PC-3 (cell line): Measurements from ENCODE around the gene OR10H1.

Experiments used
- EZH2 ChIP-seq: fragments of 300-600 bp; sonication (generic); IDR thresholded peaks from one replicate; pipeline ENCODE4 v1.6.1; 2017; ENCODE audit warnings: antibody characterized with exemption, mild to moderate bottlenecking, low read length; ENCODE audit not compliant: unreplicated experiment
- TF ChIP-seq, protein P1 (sequence below): fragments of 300-600 bp; sonication (generic); conservative IDR thresholded peaks from 2 replicates; pipeline ENCODE4 v1.5.1; 2017; ENCODE audit warnings: antibody characterized with exemption, low read depth, mild to moderate bottlenecking, low read length

DNA sequence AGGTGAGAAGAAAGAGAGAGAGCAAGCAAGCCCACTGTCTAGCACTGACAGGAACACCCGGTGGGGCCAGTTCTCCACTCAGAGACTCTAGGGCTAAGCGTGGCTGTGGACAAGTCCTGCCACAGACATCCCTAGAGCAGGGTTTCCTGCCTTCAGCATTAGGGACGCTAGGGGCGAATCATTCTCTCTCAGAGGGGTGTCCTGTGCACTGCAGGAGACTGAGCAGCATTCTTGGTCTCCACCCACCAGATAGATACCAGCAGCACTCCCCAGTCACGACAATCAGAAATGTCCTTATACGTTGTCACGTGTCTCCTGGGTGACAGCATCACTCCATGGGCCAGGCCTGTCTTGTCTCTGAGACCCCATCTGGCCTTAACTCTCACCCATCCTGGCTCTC is 1.5 kb downstream of the OR10H1 start:
- no peak for TF ChIP-seq EZH2
- TF ChIP-seq, protein P1, sequence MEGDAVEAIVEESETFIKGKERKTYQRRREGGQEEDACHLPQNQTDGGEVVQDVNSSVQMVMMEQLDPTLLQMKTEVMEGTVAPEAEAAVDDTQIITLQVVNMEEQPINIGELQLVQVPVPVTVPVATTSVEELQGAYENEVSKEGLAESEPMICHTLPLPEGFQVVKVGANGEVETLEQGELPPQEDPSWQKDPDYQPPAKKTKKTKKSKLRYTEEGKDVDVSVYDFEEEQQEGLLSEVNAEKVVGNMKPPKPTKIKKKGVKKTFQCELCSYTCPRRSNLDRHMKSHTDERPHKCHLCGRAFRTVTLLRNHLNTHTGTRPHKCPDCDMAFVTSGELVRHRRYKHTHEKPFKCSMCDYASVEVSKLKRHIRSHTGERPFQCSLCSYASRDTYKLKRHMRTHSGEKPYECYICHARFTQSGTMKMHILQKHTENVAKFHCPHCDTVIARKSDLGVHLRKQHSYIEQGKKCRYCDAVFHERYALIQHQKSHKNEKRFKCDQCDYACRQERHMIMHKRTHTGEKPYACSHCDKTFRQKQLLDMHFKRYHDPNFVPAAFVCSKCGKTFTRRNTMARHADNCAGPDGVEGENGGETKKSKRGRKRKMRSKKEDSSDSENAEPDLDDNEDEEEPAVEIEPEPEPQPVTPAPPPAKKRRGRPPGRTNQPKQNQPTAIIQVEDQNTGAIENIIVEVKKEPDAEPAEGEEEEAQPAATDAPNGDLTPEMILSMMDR: no peak
